Glomerular visceral epithelial cell (primary cell): Measurements from ENCODE around the gene TP53I11.

Experiments used
- DNase-seq: peaks from one replicate; pipeline ENCODE4 v3.0.0-alpha.2; 2016; ENCODE audit errors: extremely low spot score

The TP53I11 gene

GRCh38 chr11:44978274-44978960 is 27.7 kb upstream of the TP53I11 start:
- DNase-seq = no peak

DNA sequence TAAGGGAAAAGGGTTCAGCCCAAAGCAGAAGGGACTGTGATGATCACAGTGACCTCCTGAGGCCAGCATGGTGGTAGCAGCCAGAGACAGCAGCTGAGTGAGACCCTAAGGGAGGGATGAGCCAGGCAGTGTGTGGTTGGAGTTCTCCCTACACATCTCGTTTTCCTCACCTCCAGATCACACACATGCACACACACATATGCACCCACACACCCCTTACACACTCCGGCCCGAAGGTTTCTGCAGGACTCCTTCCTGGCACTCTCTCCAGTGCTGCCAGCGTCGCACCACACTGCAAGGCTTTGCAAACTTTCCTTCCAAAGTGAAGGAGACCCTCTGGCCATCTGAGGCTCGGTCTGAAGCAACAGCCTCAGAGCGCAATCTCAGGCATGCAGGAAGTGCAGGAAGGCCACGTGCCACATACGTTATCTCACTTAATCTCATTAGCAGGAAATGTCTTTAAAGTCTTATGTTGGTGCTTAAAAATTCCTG is 26.9 kb upstream of the TP53I11 start:
- DNase-seq = no peak

GRCh38 chr11:44976576-44976975 is 25.9 kb upstream of the TP53I11 start:
- DNase-seq = no peak

- DNase-seq = no peak
These were observed 23.8 kb upstream of the TP53I11 start for GRCh38 chr11:44974402-44975000.

GRCh38 chr11:44973632-44974401 is 23.1 kb upstream of the TP53I11 start:
- DNase-seq = no peak

DNA sequence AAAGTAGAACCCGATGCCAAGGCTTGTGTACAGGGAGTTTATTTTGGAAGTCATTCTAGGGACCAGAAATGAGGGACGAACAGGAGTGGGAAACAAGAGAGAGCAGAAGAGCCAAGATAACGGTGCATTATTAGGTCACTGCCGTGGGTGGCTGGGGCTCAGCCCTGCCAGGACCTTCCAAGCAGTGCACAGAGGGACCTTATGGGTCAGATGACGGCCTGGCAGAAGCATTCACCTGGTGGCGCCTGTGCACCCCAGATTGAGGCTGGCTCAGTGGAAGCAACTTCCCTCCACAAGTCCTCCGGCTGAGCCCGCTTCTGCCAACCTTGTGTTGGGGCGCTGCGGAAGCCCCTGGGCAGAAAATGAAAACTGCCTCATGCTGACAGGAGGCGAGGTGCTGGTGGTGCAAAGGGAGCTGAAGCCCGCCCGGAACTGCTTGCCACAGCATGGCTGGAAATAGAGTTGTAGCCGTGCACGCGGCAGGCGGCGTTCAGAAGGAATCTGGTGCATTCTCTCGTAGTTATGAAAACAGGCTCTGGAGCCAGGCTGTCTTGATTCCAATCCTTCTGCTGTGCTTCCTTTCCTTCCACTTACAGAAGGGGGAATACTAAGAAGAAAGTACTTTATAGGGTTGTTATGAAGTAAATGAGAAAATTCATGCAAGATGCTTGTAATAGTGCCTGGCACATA is 22.2 kb upstream of the TP53I11 start:
- DNase-seq = no peak

GRCh38 chr11:44971185-44971584 is 20.5 kb upstream of the TP53I11 start:
- no peak for DNase-seq

GRCh38 chr11:44970293-44970692 is 19.6 kb upstream of the TP53I11 start:
- DNase-seq = no peak

DNA sequence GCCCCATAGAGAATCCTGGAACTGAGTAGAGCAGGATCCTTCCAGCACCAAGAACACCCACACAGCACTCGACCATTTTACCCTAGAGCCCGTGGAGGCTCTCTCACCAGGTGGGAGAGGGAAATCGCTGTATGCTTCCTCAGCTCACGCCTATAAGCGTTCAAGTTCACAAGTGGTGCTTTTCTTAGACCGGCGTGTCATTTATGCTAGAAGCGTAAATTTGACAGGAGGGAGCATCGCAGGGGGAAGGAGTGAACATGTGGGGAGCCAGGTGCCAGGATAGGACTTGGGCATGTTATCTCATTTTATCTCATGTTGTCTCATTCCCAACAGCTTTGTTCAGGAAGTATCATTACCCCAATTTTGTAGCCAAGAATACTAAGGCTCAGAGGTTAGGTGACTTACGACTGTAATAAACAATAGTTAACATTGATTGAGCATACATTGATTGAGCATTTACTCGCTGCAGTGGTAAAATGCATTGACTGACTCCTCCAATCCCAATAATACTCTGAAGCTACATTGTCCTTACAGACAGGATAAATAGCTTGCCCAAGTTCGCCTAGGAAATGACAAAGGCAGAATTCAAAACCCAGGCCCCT is 19.1 kb upstream of the TP53I11 start:
- DNase-seq = no peak

GRCh38 chr11:44968510-44968909 is 17.8 kb upstream of the TP53I11 start:
- no peak for DNase-seq

DNA sequence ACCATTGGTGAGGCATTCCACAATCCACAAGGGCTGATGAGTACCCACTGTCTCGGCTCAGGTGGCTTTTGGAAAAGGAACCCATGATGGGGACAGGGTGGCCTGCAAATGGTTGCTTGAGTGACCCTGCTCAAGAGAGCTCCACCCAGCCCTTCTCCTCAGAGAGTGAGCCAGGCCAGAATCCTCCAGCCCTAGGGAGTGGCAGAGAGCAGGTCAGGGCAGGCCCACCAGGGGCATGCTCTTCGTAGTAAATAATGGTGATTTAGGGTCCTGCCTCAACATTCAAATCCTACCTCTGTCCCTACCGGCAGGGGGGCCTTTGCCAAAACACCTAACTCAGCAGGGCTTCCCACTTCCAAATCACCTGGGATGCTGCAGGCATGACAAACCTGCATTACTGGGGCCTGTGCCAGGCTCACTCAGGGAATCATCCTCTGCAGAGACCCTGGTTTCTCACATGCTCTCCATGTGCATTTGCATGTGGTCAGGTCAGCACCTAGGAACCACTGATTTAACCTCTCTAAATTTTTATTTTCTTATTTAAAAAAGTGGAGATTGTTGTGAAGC is 17.3 kb upstream of the TP53I11 start:
- no peak for DNase-seq

DNA sequence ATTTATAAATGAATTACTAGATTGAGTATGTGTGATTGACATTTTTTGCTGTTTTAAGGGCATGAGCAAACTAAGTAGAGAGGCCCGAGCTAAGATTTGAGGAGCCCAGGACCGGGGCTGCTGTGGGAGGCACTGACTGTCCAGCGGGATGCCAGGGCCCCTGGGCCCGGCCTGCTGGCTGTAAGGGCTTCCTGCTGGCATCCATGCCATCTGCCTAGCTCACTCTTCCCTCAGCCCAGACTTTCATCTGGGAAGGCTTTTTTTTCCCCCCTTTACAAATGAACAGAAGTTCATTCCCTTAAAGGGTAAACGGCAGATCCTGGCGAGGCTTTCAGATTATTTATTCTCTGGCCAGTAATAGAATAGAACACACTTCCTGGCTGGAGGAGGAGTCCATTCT is 16.0 kb upstream of the TP53I11 start:
- DNase-seq = no peak

- DNase-seq = no peak
These were observed 14.0 kb upstream of the TP53I11 start for GRCh38 chr11:44964526-44965209.

GRCh38 chr11:44963948-44964347 is 13.3 kb upstream of the TP53I11 start:
- no peak for DNase-seq

GRCh38 chr11:44963136-44963535 is 12.5 kb upstream of the TP53I11 start:
- DNase-seq = no peak

DNA sequence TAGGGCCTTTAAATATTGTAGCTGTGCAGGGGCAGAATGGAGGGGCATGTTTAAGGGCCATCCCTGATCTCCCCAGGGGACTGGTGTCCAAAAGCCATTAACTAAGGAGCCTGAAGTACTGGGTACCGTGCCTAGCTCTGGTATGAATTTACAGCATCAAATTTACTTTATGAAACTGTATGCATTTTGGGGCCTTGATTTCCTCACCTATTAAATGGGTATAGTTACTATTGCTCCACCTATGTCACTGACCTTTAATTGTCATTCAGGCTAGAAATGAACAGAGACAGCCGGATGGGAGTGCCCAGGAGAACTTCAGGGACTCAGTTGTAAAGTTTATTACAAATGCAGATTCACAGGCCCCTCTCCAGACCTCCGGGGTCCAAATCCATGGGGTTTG is 11.8 kb upstream of the TP53I11 start:
- DNase-seq = no peak

GRCh38 chr11:44960200-44960845 is 9.6 kb upstream of the TP53I11 start:
- DNase-seq = no peak

GRCh38 chr11:44959064-44959463 is 8.4 kb upstream of the TP53I11 start:
- no peak for DNase-seq

DNA sequence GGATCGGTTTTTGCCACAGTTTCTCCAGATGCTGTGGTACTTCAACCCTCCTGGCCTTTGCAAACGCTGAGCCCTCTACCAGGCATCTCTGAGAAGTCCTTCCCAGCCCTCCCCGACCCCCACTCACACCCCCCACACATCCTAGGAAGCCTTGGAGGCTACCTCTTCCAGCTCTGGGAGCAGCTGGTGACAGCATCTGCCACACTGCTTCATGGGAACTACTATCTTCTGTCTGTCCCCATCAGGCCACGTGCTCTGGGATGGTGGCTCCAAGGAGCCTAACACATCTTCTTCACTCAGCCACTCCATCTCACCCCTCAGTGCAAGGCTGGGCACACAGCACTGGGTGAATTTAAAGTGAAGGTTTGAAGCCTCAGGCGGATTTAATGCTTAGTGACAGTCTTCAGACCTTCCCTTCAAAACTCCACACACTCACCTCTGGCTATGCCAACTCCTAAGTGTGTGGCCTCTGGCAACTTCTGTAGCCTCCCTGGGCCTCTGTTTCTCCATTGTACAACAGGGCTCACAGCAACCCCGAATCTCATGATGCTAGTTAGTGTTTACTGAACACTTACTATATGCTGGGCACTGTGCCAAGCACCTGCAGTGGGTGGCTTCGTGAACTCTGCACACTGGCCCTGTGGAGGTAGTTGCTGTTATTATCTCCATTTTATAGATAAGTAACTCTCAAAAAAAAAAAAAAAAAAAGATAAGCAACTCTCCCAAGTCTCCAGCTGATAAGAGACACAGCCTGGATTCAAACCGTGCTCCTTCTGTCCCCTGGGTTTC is 7.3 kb upstream of the TP53I11 start:
- DNase-seq = no peak
